B cell (primary cell): ENCODE results near the gene SIGLEC7. TPM values are rescaled to one million over a fixed set of nuclear protein-coding genes. Genes with fewer than 3 reads are reported as not detected.
A peak's percentile ranks its signal among the peaks of the same experiment; 100 is the strongest.

Experiments
- ATAC-seq: fragments of 200-7000 bp; cut with Tn5 transposase; one replicate; pipeline ENCODE4 v1.10.0; 2021; ENCODE audit warnings: low read depth, mild to moderate bottlenecking, moderate number of reproducible peaks, moderate library complexity
- CTCF ChIA-PET: fragments of 350-600 bp; sonication (Branson Sonifier 250); formaldehyde crosslinking; loops from one replicate; lab custom pipeline; 2021; ENCODE audit warnings: antibody characterized with exemption, inconsistent platforms; lab: Charles Lee
- POLR2A ChIA-PET: fragments of 350-600 bp; sonication (Branson Sonifier 250); formaldehyde crosslinking; loops from one replicate; lab custom pipeline; 2021; ENCODE audit warnings: antibody characterized with exemption; lab: Charles Lee
- DNase-seq: peaks from one replicate; pipeline ENCODE4 v3.0.0; 2013
- H2AFZ ChIP-seq: 2 replicates; pipeline ENCODE4 v1.6.1; 2012; ENCODE audit warnings: mild to moderate bottlenecking, low read depth, low read length; ENCODE audit not compliant: insufficient read depth, poor library complexity, severe bottlenecking
- H3K27ac ChIP-seq, 2 donors: 1 replicate in 1 of 2; 2 replicates in 1 of 2; pipeline ENCODE4 v1.5.1; 2012 to 2013; ENCODE audit warnings: low read length in 2 of 2, mild to moderate bottlenecking in 2 of 2, moderate library complexity in 1 of 2
- H3K27me3 ChIP-seq, 4 experiments: fragments of 200-600 bp in 1 of 4; sonication (generic) in 1 of 4; replicated peaks in 1 of 4; 1 replicate in 2 of 4; 2 replicates in 2 of 4; pipeline versions ENCODE4 v1.6.1 to v1.7.0; 2013 to 2016; ENCODE audit warnings: low read length in 3 of 4, mild to moderate bottlenecking in 2 of 4, mixed read lengths in 1 of 4, moderate library complexity in 1 of 4; ENCODE audit not compliant: insufficient read depth in 4 of 4, control insufficient read depth in 3 of 4; ENCODE audit errors: control extremely low read depth in 1 of 4
- H3K36me3 ChIP-seq, 2 experiments: replicated peaks in 1 of 2; 1 replicate in 1 of 2; 2 replicates in 1 of 2; pipeline versions ENCODE4 v1.6.1 to v1.7.1; 2013; ENCODE audit warnings: low read length in 1 of 2; ENCODE audit not compliant: insufficient read depth in 2 of 2, control insufficient read depth in 1 of 2; ENCODE audit errors: control extremely low read depth in 1 of 2, extremely low read depth in 1 of 2
- H3K4me1 ChIP-seq, 2 donors: fragments of 200-600 bp in 1 of 2; sonication (generic) in 1 of 2; 1 replicate in 1 of 2; 2 replicates in 1 of 2; pipeline versions ENCODE4 v1.5.1 to v1.6.1; 2013 to 2017; ENCODE audit warnings: low read length in 2 of 2; ENCODE audit not compliant: control insufficient read depth in 2 of 2, insufficient read depth in 2 of 2
- H3K4me2 ChIP-seq: replicated peaks from 2 replicates; pipeline ENCODE3; 2012; ENCODE audit warnings: mild to moderate bottlenecking, low read depth, low read length; ENCODE audit not compliant: poor library complexity, severe bottlenecking
- H3K4me3 ChIP-seq, 5 experiments: fragments of 200-600 bp in 1 of 5; sonication (generic) in 1 of 5; 1 replicate in 3 of 5; 2 replicates in 2 of 5; pipeline versions ENCODE4 v1.5.1 to v1.7.0; 2011 to 2016; ENCODE audit warnings: low read length in 4 of 5, mild to moderate bottlenecking in 4 of 5, low read depth in 2 of 5, control low read depth in 1 of 5, moderate library complexity in 1 of 5; ENCODE audit not compliant: insufficient read depth in 1 of 5; ENCODE audit errors: control extremely low read depth in 1 of 5, extremely low read depth in 1 of 5
- H3K79me2 ChIP-seq: fragments of 200-600 bp; sonication (generic); one replicate; pipeline ENCODE4 v1.6.0; 2016; ENCODE audit warnings: low read length; ENCODE audit not compliant: control insufficient read depth, insufficient read depth
- H3K9ac ChIP-seq: fragments of 200-600 bp; sonication (generic); 2 replicates; pipeline ENCODE4 v1.6.1; 2017; ENCODE audit warnings: mild to moderate bottlenecking, low read length, moderate library complexity
- H3K9me3 ChIP-seq, 3 donors: one replicate each; pipeline versions ENCODE4 v1.6.1 to v1.7.1; 2013; ENCODE audit warnings: low read length in 2 of 3; ENCODE audit not compliant: control insufficient read depth in 2 of 3, insufficient read depth in 1 of 3; ENCODE audit errors: control extremely low read depth in 1 of 3
- H4K20me1 ChIP-seq: 2 replicates; pipeline ENCODE4 v1.6.0; 2012; ENCODE audit warnings: mild to moderate bottlenecking, low read length; ENCODE audit not compliant: insufficient read depth, control insufficient read depth, poor library complexity, severe bottlenecking
- H3K27ac Mint-ChIP-seq: one replicate; pipeline ENCODE4 v1.8.0; 2021; ENCODE audit warnings: mixed read lengths
- H3K27me3 Mint-ChIP-seq: one replicate; pipeline ENCODE4 v1.8.0; 2021; ENCODE audit warnings: mixed read lengths
- H3K4me1 Mint-ChIP-seq: one replicate; pipeline ENCODE4 v1.8.0; 2021; ENCODE audit warnings: mixed read lengths
- H3K4me3 Mint-ChIP-seq: one replicate; pipeline ENCODE4 v1.8.0; 2021; ENCODE audit warnings: mixed read lengths
- H3K9me3 Mint-ChIP-seq: one replicate; pipeline ENCODE4 v1.8.0; 2022; ENCODE audit warnings: mixed read lengths; ENCODE audit not compliant: insufficient read depth
- CTCF ChIP-seq: fragments of 200-600 bp; IDR thresholded peaks from one replicate; pipeline ENCODE4 v1.8.0; 2022; ENCODE audit warnings: antibody characterized with exemption, mild to moderate bottlenecking
- EZH2 ChIP-seq: IDR thresholded peaks from 2 replicates; pipeline ENCODE4 v1.6.1; 2012; ENCODE audit warnings: borderline replicate concordance, low read depth, mild to moderate bottlenecking, moderate library complexity, low read length; ENCODE audit not compliant: insufficient read depth, poor library complexity, severe bottlenecking
- WGBS: methylation state at CpG from one replicate; pipeline ENCODE4 v1.1.5; 2013; ENCODE audit warnings: missing lambda C conversion rate; ENCODE audit not compliant: insufficient coverage; 5-methylcytosine and 5-hydroxymethylcytosine counted together
- intact Hi-C: fragments of 100-400 bp; cut with micrococcal nuclease; formaldehyde crosslinking; loops from one replicate; pipeline ENCODE4 v1.10.0; 2022
- polyA plus RNA-seq: library from polyadenylated mRNA; depleted of rRNA; stranded (reverse); fragments of >200 nt; gene quantifications from 2 replicates; pipeline ENCODE4 v1.2.3, GENCODE V29; 2012
- total RNA-seq, 2 donors: library from RNA; stranded (reverse); fragments of 120-200 nt in 1 of 2; gene quantifications; 1 replicate in 1 of 2; 2 replicates in 1 of 2; pipeline versions ENCODE4 v1.2.3 to v1.2.4, GENCODE V29; 2013 to 2022

SIGLEC7 gene
- total and polyA plus RNA-seq, 2 donors (not counting 1 experiment from before 2014, with no cell fraction given): 0.52 TPM; not detected in 1

- intact Hi-C loops: no loop called here
- H3K4me3 ChIP-seq: no peak overlapping the region
- TF ChIP-seq EZH2: no peak
- no peak for TF ChIP-seq CTCF
- no peak overlapping the region for H3K27ac Mint-ChIP-seq
- H3K36me3 ChIP-seq: peaks cover 0 to 6% of the 10 kb centered on the region in 2 experiments
- no peaks in the 10 kb centered on the region for H3K27me3 ChIP-seq
- H2AFZ ChIP-seq: no peak overlapping the region
- H3K4me1 Mint-ChIP-seq: peaks cover 8% of the 10 kb centered on the region
- H3K27me3 Mint-ChIP-seq: no peaks in the 10 kb centered on the region
- WGBS: 93% methylated on average over 18 of the region's 22 CpGs
- no peaks in the 10 kb centered on the region for H3K4me1 ChIP-seq
- no peaks in the 10 kb centered on the region for H3K79me2 ChIP-seq
- DNase-seq (no peak), ATAC-seq (no peak)
- H3K4me2 ChIP-seq: no peak overlapping the region
- ChIA-PET POLR2A (no interaction called here), CTCF (no interaction called here)
- no peak overlapping the region for H3K9ac ChIP-seq
- no peaks in the 10 kb centered on the region for H4K20me1 ChIP-seq
- H3K9me3 Mint-ChIP-seq: no peaks in the 10 kb centered on the region
- H3K27ac ChIP-seq: no peak overlapping the region
- no peak overlapping the region for H3K4me3 Mint-ChIP-seq
- H3K9me3 ChIP-seq: no peaks in the 10 kb centered on the region
Measured at GRCh38 chr19:51093510-51094345, 48.4 kb upstream of the SIGLEC7 start.

GRCh38 chr19:51094696-51095279, 47.3 kb upstream of the SIGLEC7 start:
- no peak overlapping the region for H3K27ac ChIP-seq
- ATAC-seq (no peak), DNase-seq (peak; percentile 53)
- 40% methylated on average over 15 of the region's 15 CpGs for WGBS
- H3K4me1 ChIP-seq: no peaks in the 10 kb centered on the region
- TF ChIP-seq CTCF (peak; percentile 72), EZH2 (no peak)
- H3K27me3 ChIP-seq: no peaks in the 10 kb centered on the region
- Mint-ChIP-seq H3K4me1 (peaks cover 8% of the 10 kb centered on the region), H3K27me3 (no peaks in the 10 kb centered on the region), H3K4me3 (no peak overlapping the region), H3K9me3 (no peaks in the 10 kb centered on the region), H3K27ac (no peak overlapping the region)
- H3K9me3 ChIP-seq: no peaks in the 10 kb centered on the region
- H3K36me3 ChIP-seq: peaks cover 0 to 12% of the 10 kb centered on the region in 2 experiments
- no peaks in the 10 kb centered on the region for H3K79me2 ChIP-seq
- no peak overlapping the region for H2AFZ ChIP-seq
- H3K4me3 ChIP-seq: no peak overlapping the region
- CTCF ChIA-PET: interaction anchor here (0.7 kb wide), 1 partner anchor 904 kb away, joined by 3 read pairs; no protein-coding TSS in a partner anchor
- H3K4me2 ChIP-seq: no peak overlapping the region
- no peak overlapping the region for H3K9ac ChIP-seq
- POLR2A ChIA-PET: no interaction called here
- intact Hi-C loops: no loop called here
- peaks cover 8% of the 10 kb centered on the region for H4K20me1 ChIP-seq
